Measurements from ENCODE around the gene MYL6.

DNA sequence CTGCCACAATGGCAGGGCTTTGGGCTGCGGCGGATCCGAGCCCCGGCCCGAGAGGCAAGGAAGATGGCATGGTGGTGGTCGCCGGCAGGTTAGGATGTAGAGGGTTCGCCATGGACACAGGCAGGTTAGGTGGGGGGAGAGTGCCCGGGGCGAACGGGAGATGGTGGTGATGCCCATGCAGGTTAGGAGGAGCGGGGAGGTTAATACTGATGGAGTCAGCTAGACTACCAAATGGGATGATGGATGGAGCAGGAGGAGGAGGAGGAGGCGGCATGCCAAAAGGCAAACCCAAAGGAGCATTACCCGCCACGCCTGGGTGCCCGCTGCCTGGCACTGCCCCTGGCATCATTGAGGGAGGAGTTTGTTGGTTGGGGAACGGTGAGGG, 6.2 kb downstream of the MYL6 start:
- TF ChIP-seq CTCF (IDR thresholded peaks at IDR 0.05) (no peak), POLR2AphosphoS5 (IDR thresholded peaks at IDR 0.05) (no peak), EP300 (IDR thresholded peaks at IDR 0.05) (no peak), POLR2A (IDR thresholded peaks at IDR 0.05) (no peak)

Data from suprapubic skin (tissue), 4 donors.